HepG2 (cell line): Measurements from ENCODE around the gene RPRD2. TPM values are rescaled to one million over a fixed set of nuclear protein-coding genes. Genes with fewer than 3 reads are reported as not detected.

Experiments used
- CCAR2 ChIP-seq: fragments of 200-400 bp; formaldehyde crosslinking; optimal IDR thresholded peaks from 2 replicates; pipeline ENCODE3; 2018; ENCODE audit warnings: low read depth, mild to moderate bottlenecking, low read length, moderate library complexity
- EP300 ChIP-seq, 3 experiments: sonication (generic) in 1 of 3; formaldehyde crosslinking in 1 of 3; IDR thresholded peaks; 2 replicates each; pipeline versions ENCODE4 v1.5.1 to v1.6.1; 2011 to 2020; ENCODE audit warnings: low read depth in 2 of 3, low read length in 2 of 3, borderline replicate concordance in 1 of 3, improper control_type of control experiment in 1 of 3, mild to moderate bottlenecking in 1 of 3, missing genetic modification reagents in 1 of 3, moderate library complexity in 1 of 3
- GABPB1 ChIP-seq: IDR thresholded peaks from 2 replicates; pipeline ENCODE4 v1.6.1; 2016; ENCODE audit warnings: mild to moderate bottlenecking, missing genetic modification reagents, moderate library complexity, missing compliant biosample characterization
- IKZF1 ChIP-seq: fragments of 450-650 bp; IDR thresholded peaks from 2 replicates; pipeline ENCODE4 v1.7.1; 2016
- JUN ChIP-seq: sonication (generic); formaldehyde crosslinking; IDR thresholded peaks from 2 replicates; pipeline ENCODE4 v1.4.0; 2020; ENCODE audit warnings: mild to moderate bottlenecking, missing genetic modification reagents
- KDM4B ChIP-seq: sonication (generic); formaldehyde crosslinking; IDR thresholded peaks from 2 replicates; pipeline ENCODE4 v1.4.0; 2020; ENCODE audit warnings: missing genetic modification reagents
- PHF20 ChIP-seq: sonication (generic); formaldehyde crosslinking; IDR thresholded peaks from 2 replicates; pipeline ENCODE4 v1.5.0; 2020; ENCODE audit warnings: mild to moderate bottlenecking, missing genetic modification reagents
- REXO4 ChIP-seq: sonication (generic); formaldehyde crosslinking; IDR thresholded peaks from 2 replicates; pipeline ENCODE4 v1.8.0; 2022; ENCODE audit warnings: missing genetic modification reagents, mild to moderate bottlenecking, borderline replicate concordance
- RXRB ChIP-seq: IDR thresholded peaks from 2 replicates; pipeline ENCODE4 v1.6.1; 2016; ENCODE audit warnings: borderline replicate concordance, missing genetic modification reagents, missing compliant biosample characterization
- TAF15 ChIP-seq: fragments of 200-400 bp; formaldehyde crosslinking; IDR thresholded peaks from one replicate; pipeline ENCODE4 v1.6.1; 2018; ENCODE audit warnings: mild to moderate bottlenecking, low read depth, low read length; ENCODE audit not compliant: poor library complexity, severe bottlenecking
- ZFYVE20 ChIP-seq: sonication (generic); formaldehyde crosslinking; IDR thresholded peaks from 2 replicates; pipeline ENCODE4 v1.8.0; 2023; ENCODE audit warnings: low read depth, mild to moderate bottlenecking, moderate library complexity, missing genetic modification reagents, borderline replicate concordance
- ZNF441 ChIP-seq: sonication (generic); formaldehyde crosslinking; IDR thresholded peaks from 2 replicates; pipeline ENCODE4 v1.7.0; 2021; ENCODE audit warnings: missing genetic modification reagents, borderline replicate concordance
- ZNF484 ChIP-seq: sonication (generic); formaldehyde crosslinking; IDR thresholded peaks from 2 replicates; pipeline ENCODE4 v1.5.1; 2020; ENCODE audit warnings: mild to moderate bottlenecking, low read depth, missing genetic modification reagents, borderline replicate concordance
- polyA plus RNA-seq, 8 experiments: library from polyadenylated mRNA; depleted of rRNA in 3 of 8; stranded (reverse) in 7 of 8; unstranded in 1 of 8; fragments of >200 nt; fragmentation: Illumina TruSeq in 4 of 8; extraction: Trizol in 4 of 8; gene quantifications; 2 replicates each; pipeline versions ENCODE4 v1.2.1 to v1.2.3, GENCODE V29; 2011 to 2016; ENCODE audit warnings: low read depth in 4 of 8, missing spikeins in 1 of 8, mixed read lengths in 1 of 8; ENCODE audit not compliant: insufficient read depth in 1 of 8
- total RNA-seq, 5 experiments: library from RNA; depleted of rRNA; stranded (reverse); fragments of >200 nt; fragmentation: Illumina TruSeq; extraction: Trizol; gene quantifications; 2 replicates each; pipeline ENCODE4 v1.2.3, GENCODE V29; 2016; ENCODE audit warnings: low read depth in 1 of 5
- TF ChIP-seq, protein P1 (sequence below): IDR thresholded peaks from 2 replicates; pipeline ENCODE4 v1.6.1; 2016; ENCODE audit warnings: low read depth
- TF ChIP-seq, protein P2 (sequence below): sonication (generic); formaldehyde crosslinking; IDR thresholded peaks from 2 replicates; pipeline ENCODE4 v1.5.1; 2020; ENCODE audit warnings: missing genetic modification reagents, mild to moderate bottlenecking, borderline replicate concordance
- TF ChIP-seq, protein P3 (sequence below): sonication (generic); formaldehyde crosslinking; IDR thresholded peaks from 2 replicates; pipeline ENCODE4 v1.5.0; 2020; ENCODE audit warnings: mild to moderate bottlenecking, missing genetic modification reagents
- TF ChIP-seq, protein P4 (sequence below): sonication (generic); formaldehyde crosslinking; IDR thresholded peaks from 2 replicates; pipeline ENCODE4 v1.4.0; 2020; ENCODE audit warnings: mild to moderate bottlenecking, missing genetic modification reagents
- TF ChIP-seq, protein P5 (sequence below): sonication (generic); formaldehyde crosslinking; IDR thresholded peaks from 2 replicates; pipeline ENCODE4 v1.5.1; 2020; ENCODE audit warnings: missing genetic modification reagents, mild to moderate bottlenecking, borderline replicate concordance

The RPRD2 gene
- total and polyA plus RNA-seq, 2 of the 13 experiments (the other 11 are each of a cell fraction or from before 2014, with no cell fraction given), result 8.0 to 8.9 TPM

DNA sequence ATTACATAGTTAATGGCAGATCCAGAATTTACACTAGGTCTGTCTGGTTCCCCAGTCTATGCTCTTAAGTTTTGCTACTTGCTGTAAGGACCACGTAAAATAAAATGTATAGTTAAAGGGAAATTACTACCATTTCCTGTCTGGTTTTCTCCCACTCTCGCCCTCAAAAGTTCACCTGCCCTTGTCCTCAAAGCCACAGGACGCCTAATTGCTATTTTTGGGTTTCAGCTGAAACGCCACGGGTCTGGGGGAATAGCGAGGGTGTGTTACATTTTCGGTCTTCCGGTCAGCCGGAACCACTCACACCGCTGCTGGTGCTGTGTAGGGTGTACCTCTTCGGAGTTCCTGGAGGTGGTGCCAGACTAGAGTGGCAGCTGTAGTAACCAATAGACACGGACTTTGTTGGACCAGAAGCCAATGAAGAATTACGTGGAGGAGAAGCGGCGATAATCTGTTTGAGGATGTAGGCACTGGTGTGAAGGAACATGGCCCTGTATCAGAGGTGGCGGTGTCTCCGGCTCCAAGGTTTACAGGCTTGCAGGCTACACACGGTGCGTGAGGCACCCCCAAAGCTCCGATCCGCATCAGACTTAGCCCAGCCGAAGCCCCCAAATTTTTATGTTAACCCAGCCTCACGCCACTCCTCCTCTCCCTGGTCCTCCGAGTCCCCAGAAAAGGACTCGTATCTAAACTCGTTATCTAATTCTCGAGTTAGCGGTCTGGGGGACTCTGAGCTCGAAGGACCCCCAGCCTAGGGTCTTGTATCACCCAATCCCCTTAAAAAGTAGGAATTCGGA is 123.2 kb downstream of the RPRD2 start, which contains the start of gene TARS2 (continued):
- TF ChIP-seq JUN (CRISPR knock-in tag), result peak; percentile 28; the same call in 1 of the 2 replicates
- TF ChIP-seq CCAR2, result peak; percentile 92
- TF ChIP-seq, protein P1, sequence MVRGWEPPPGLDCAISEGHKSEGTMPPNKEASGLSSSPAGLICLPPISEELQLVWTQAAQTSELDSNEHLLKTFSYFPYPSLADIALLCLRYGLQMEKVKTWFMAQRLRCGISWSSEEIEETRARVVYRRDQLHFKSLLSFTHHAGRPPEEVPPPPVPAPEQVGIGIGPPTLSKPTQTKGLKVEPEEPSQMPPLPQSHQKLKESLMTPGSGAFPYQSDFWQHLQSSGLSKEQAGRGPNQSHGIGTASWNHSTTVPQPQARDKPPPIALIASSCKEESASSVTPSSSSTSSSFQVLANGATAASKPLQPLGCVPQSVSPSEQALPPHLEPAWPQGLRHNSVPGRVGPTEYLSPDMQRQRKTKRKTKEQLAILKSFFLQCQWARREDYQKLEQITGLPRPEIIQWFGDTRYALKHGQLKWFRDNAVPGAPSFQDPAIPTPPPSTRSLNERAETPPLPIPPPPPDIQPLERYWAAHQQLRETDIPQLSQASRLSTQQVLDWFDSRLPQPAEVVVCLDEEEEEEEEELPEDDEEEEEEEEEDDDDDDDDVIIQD, result peak; percentile 76
- TF ChIP-seq RXRB (CRISPR knock-in tag), result peak; percentile 83
- 0 out of 2 replicates have a peak, but pooled peaks have one; percentile 77 for TF ChIP-seq ZNF441 (CRISPR knock-in tag)
- TF ChIP-seq ZNF484, result no peak
- peak; percentile 98 for TF ChIP-seq PHF20
- no peak for TF ChIP-seq TAF15
- TF ChIP-seq EP300 (IDR thresholded peaks at IDR 0.05; ENCODE audit: low read depth in 2 of 2, low read length in 2 of 2), result peak in 1 of 2 experiments; percentile 29; a peak in 1 of 4 replicates
- TF ChIP-seq EP300 (CRISPR knock-in tag; IDR thresholded peaks at IDR 0.05; ENCODE audit: borderline replicate concordance), result 0 out of 2 replicates have a peak, but pooled peaks have one; percentile 41
- TF ChIP-seq ZFYVE20, result no peak
- TF ChIP-seq KDM4B (CRISPR knock-in tag), result peak; percentile 74; the same call in 1 of the 2 replicates
- TF ChIP-seq, protein P2, sequence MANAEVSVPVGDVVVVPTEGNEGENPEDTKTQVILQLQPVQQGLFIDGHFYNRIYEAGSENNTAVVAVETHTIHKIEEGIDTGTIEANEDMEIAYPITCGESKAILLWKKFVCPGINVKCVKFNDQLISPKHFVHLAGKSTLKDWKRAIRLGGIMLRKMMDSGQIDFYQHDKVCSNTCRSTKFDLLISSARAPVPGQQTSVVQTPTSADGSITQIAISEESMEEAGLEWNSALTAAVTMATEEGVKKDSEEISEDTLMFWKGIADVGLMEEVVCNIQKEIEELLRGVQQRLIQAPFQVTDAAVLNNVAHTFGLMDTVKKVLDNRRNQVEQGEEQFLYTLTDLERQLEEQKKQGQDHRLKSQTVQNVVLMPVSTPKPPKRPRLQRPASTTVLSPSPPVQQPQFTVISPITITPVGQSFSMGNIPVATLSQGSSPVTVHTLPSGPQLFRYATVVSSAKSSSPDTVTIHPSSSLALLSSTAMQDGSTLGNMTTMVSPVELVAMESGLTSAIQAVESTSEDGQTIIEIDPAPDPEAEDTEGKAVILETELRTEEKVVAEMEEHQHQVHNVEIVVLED (CRISPR knock-in tag), result peak; percentile 83; the same call in 1 of the 2 replicates
- TF ChIP-seq, protein P3, sequence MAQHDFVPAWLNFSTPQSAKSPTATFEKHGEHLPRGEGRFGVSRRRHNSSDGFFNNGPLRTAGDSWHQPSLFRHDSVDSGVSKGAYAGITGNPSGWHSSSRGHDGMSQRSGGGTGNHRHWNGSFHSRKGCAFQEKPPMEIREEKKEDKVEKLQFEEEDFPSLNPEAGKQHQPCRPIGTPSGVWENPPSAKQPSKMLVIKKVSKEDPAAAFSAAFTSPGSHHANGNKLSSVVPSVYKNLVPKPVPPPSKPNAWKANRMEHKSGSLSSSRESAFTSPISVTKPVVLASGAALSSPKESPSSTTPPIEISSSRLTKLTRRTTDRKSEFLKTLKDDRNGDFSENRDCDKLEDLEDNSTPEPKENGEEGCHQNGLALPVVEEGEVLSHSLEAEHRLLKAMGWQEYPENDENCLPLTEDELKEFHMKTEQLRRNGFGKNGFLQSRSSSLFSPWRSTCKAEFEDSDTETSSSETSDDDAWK (CRISPR knock-in tag), result no peak
- TF ChIP-seq, protein P4, sequence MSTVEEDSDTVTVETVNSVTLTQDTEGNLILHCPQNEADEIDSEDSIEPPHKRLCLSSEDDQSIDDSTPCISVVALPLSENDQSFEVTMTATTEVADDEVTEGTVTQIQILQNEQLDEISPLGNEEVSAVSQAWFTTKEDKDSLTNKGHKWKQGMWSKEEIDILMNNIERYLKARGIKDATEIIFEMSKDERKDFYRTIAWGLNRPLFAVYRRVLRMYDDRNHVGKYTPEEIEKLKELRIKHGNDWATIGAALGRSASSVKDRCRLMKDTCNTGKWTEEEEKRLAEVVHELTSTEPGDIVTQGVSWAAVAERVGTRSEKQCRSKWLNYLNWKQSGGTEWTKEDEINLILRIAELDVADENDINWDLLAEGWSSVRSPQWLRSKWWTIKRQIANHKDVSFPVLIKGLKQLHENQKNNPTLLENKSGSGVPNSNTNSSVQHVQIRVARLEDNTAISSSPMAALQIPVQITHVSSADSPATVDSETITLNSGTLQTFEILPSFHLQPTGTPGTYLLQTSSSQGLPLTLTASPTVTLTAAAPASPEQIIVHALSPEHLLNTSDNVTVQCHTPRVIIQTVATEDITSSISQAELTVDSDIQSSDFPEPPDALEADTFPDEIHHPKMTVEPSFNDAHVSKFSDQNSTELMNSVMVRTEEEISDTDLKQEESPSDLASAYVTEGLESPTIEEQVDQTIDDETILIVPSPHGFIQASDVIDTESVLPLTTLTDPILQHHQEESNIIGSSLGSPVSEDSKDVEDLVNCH (CRISPR knock-in tag), result no peak
- TF ChIP-seq, protein P5, sequence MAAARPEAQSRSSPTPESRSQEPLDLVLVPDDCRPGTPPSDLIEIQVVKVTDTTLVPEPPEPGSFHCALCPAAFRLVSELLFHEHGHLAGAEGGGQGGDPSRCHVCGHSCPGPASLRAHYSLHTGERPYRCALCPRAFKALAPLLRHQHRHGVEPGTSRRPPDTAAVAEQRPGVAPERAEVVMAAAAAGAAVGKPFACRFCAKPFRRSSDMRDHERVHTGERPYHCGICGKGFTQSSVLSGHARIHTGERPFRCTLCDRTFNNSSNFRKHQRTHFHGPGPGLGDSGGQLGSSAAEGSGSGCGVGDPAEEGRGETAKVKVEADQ (CRISPR knock-in tag), result peak; percentile 85; the same call in 1 of the 2 replicates
- peak; percentile 95 for TF ChIP-seq GABPB1 (CRISPR knock-in tag)
- no peak for TF ChIP-seq IKZF1
- TF ChIP-seq REXO4 (CRISPR knock-in tag), result no peak
